Brain microvascular endothelial cell (primary cell): Measurements from ENCODE around the gene SEPTIN5.
A peak's percentile ranks its signal among the peaks of the same experiment; 100 is the strongest.

Source experiments
- DNase-seq: peaks from one replicate; pipeline ENCODE4 v3.0.0-alpha.2; 2020
- H3K27ac ChIP-seq: fragments of 250-450 bp; sonication (Bioruptor Pico); 2 replicates; pipeline ENCODE4 v1.5.1; 2020; ENCODE audit warnings: mild to moderate bottlenecking, moderate library complexity
- H3K27me3 ChIP-seq: fragments of 250-450 bp; sonication (Bioruptor Pico); replicated peaks from 2 replicates; pipeline ENCODE4 v1.5.1; 2020; ENCODE audit warnings: mild to moderate bottlenecking
- H3K36me3 ChIP-seq: fragments of 250-450 bp; sonication (Bioruptor Pico); replicated peaks from 2 replicates; pipeline ENCODE4 v1.5.1; 2020; ENCODE audit warnings: mild to moderate bottlenecking
- H3K4me3 ChIP-seq: 2 replicates; pipeline ENCODE4 v1.5.1; 2011; ENCODE audit warnings: low read depth, mild to moderate bottlenecking, control low read depth, low read length, moderate library complexity
- in situ Hi-C: cut with HindIII; loops from 2 replicates; pipeline ENCODE4 v1.10.0; 2017; ENCODE audit warnings: low sequenced_read_pairs, low pct_ligation_motif_present
- TF ChIP-seq, protein P1 (sequence below): IDR thresholded peaks from 2 replicates; pipeline ENCODE4 v1.5.1; 2011; ENCODE audit warnings: low read depth, mild to moderate bottlenecking, moderate library complexity, low read length, control low read depth, inconsistent platforms; ENCODE audit errors: missing control alignments

SEPTIN5 gene

DNA sequence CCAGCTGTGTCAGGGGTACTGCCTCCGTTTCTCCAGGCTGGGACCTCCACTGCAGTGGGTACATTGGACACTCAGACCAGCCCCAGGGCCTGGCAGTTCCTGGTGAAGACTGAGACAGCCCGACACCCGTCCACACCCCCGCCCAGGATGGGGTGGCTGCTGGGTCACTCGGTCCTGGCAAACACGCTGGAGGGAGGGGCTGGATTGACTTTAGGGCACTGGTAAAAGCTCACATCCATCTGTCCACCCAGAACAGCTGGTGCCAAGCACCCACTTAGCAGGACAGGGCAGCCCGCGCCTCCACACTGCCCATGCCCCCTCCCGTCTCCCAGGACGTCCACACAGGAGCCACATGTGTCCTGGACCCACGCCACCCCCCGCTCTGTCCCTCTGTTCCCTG is 35.6 kb downstream of the SEPTIN5 start:
- H3K27ac ChIP-seq, result no peak overlapping the region
- in situ Hi-C loops, result no loop called here
- TF ChIP-seq, protein P1, sequence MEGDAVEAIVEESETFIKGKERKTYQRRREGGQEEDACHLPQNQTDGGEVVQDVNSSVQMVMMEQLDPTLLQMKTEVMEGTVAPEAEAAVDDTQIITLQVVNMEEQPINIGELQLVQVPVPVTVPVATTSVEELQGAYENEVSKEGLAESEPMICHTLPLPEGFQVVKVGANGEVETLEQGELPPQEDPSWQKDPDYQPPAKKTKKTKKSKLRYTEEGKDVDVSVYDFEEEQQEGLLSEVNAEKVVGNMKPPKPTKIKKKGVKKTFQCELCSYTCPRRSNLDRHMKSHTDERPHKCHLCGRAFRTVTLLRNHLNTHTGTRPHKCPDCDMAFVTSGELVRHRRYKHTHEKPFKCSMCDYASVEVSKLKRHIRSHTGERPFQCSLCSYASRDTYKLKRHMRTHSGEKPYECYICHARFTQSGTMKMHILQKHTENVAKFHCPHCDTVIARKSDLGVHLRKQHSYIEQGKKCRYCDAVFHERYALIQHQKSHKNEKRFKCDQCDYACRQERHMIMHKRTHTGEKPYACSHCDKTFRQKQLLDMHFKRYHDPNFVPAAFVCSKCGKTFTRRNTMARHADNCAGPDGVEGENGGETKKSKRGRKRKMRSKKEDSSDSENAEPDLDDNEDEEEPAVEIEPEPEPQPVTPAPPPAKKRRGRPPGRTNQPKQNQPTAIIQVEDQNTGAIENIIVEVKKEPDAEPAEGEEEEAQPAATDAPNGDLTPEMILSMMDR, result no peak
- H3K4me3 ChIP-seq, result no peak overlapping the region
- no peaks in the 10 kb centered on the region for H3K36me3 ChIP-seq
- no peak for DNase-seq
- peaks cover 25% of the 10 kb centered on the region for H3K27me3 ChIP-seq

DNA sequence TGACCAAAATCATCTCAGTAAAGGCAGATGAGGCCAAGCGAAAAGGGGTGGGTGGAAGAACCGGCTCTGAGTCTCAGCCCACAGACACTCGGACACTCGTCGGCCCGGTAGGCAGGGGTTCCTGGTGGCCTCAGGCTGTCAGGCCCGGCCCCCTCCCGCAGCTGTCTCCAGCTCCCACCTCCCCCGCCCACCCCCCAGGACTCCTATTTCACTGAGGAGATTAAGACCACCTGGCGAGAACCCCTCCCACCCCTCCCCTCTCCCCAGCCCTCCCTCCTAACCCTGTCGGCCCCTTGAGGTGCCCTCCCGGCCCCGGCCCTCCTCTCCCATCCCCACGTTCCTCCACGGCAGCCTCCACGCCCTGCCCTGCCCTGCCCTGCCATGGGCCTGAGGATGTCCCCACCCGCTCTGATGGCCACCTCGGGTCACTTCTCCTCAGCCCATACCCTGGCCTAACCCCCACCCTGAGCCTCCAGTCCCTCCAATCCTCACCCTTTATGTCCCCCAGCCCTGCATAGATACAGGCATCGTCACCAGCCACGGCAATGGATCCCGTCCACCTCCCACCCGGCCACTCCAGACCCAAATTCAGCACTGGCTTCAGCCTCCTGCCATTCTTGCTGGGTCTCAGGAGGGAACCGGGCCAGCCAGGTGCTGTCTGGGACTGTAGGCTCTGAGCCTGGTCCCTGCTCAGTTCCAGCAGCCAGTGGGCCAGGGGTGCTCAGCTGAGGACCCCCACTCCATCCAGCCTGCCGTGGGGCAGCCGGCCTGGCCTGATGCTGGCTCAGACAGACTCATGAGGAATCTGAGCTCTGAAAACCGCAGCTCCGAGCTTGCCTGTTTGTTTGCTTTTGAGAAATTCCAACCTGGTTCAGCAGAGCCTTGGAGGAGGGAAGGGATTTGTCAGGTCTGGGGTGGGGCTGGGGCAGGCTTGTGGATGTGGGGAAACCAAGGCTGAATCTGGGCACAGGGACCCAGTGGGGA is 36.5 kb downstream of the SEPTIN5 start:
- in situ Hi-C loops, result no loop called here
- H3K4me3 ChIP-seq, result no peak overlapping the region
- no peaks in the 10 kb centered on the region for H3K36me3 ChIP-seq
- DNase-seq, result peak; percentile 14
- TF ChIP-seq, protein P1, result no peak
- no peak overlapping the region for H3K27ac ChIP-seq
- peaks cover 35% of the 10 kb centered on the region for H3K27me3 ChIP-seq

DNA sequence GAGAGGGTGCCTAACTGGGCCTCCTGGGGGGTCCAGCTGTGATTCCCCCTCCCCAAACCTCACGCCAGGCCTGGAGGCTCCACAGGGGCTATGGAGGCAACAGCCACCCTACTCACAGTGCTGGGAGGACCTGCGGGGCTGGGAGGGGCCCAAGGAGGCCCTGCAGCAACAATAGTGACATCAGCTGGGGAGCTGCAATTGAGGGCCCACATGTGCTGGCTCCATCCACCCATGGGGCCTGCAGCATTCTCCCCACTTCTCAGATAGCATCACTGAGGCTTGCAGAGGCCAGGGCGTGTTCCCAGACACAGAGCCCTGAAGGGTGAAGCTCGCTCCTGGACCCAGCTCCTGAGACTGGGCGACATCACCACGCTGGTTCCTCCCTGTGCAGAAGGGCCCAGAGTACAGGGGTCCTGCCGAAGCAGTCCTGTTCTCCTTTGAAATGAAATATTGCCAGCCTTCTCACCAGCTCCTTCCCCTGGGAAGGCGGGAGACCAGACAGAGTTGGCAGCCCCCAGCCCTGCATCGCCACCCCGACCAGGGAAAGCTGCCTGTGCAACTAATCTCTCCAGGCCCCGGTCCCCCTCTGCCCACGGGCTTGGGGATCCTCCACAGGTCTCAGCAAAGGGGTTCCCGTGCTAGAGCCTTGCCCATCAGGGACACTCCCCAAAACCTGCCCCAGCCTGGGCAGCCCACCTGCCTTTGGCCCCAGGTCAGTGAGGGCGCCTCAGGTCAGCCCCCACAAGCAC is 37.4 kb downstream of the SEPTIN5 start:
- no peak for DNase-seq
- H3K27me3 ChIP-seq, result peaks cover 43% of the 10 kb centered on the region
- H3K4me3 ChIP-seq, result no peak overlapping the region
- in situ Hi-C loops, result no loop called here
- no peaks in the 10 kb centered on the region for H3K36me3 ChIP-seq
- H3K27ac ChIP-seq, result no peak overlapping the region
- TF ChIP-seq, protein P1, result no peak

DNA sequence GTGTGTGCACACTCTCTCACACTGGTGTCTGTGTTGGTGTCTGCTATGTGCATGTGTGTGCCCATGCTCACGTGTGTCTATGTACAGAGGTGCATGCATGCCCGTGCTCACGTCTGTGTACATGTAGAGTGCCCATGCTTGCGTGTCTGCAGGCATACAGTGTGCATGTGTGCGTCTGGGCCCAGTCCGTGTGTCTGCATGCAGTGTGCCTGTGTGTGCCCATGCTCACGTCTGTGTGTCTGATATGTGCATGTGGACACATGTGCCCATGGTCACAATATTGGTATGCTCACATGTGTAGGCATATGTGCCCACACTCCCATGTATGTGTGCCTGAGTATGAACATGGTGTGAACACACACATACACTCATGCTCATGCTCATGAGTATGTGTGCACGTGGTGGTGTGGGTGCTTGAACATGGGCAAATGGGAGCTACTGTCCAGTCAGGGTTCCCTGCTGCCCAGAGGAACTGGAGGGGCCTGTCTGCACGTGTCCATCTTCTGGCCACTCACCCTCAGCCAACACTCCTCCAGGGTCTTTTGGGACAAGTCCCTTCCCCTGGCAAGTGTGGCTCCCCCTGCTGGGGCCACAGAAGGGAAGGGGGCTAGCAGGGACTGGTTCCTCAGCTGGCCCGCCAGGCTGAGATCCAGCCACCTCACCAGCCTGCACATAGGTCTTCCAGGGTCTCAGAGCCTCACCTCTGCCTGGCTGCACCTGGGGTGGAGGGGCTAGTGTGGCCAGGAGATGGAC is 39.0 kb downstream of the SEPTIN5 start:
- H3K27me3 ChIP-seq, result peaks cover 59% of the 10 kb centered on the region
- no peak overlapping the region for H3K27ac ChIP-seq
- H3K4me3 ChIP-seq, result no peak overlapping the region
- H3K36me3 ChIP-seq, result no peaks in the 10 kb centered on the region
- TF ChIP-seq, protein P1, result peak; percentile 40
- DNase-seq, result no peak
- in situ Hi-C loops, result no loop called here

DNA sequence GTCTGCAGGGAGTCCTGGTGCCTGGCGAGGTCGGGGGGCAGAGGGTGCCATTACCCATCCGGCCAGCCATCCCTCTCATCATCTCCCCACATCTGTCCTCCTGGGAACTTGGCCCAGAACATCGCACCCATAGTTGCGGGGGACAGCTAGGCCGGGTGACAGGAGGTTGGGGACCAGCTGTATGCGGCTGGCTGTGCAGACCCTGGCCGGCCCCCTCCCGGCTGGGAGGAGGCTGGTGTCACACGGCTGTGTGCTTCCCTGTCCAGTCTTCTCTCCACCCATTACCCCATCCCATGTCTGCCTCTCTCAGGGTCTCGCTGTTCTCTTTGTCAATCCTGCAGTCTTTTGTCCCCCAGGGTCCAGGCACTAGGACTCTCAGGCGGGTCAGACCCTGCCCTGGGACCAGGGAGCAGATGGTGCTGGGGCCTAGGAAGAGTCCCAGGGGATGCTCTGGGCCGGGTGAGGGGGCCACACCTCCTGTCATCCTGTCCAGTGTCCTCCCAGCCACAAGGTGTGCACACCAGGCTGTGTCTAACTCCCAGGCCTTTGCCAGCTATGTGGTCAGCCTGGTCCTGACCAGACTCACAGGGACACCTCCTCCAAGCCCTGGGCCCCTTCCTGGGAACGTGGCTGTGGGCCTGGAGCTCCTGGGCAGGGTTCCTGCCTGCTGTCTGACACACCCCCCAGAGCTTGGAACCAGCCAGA is 39.8 kb downstream of the SEPTIN5 start:
- in situ Hi-C loops, result no loop called here
- Histone ChIP-seq H3K27ac (no peak overlapping the region), H3K27me3 (peaks cover 68% of the 10 kb centered on the region), H3K36me3 (no peaks in the 10 kb centered on the region), H3K4me3 (no peak overlapping the region)
- TF ChIP-seq, protein P1, result no peak
- DNase-seq, result no peak
